ENCODE results near the gene TACC3. TPM values are rescaled to one million over a fixed set of nuclear protein-coding genes. Genes with fewer than 3 reads are reported as not detected.
A peak's percentile ranks its signal among the peaks of the same experiment; 100 is the strongest.

TACC3 gene
- total RNA-seq, 1 experiment from 2014 or later, result 32.0 TPM

DNA sequence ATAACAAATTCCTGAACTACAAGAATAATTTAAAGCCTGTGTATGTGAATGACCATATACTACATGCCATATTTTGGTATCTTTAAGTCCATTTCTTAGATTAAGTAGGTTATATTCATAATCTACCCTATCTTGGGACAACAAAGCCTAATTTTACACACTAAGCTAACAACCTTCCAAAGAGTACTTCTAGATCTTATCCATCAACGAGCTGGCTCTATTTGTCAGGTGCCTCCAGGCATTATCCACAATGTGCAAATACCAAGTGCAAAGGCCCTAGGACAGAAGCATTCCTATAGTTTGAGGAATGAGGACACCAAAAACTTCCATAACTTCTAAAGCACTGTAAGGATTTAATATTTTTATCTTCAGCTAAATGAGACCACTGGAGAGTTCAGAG is 12.7 kb upstream of the TACC3 start:
- H3K79me2 ChIP-seq (ENCODE audit: low read length), result peaks cover 88% of the 10 kb centered on the region
- H3K4me3 ChIP-seq (ENCODE audit: low read length), result peak overlapping the region; percentile 37; the same call in 1 of the 2 replicates
- intact Hi-C loops (cut with micrococcal nuclease), result no loop called here
- no peaks in the 10 kb centered on the region for H3K9me3 ChIP-seq (ENCODE audit: low read length)
- no peak overlapping the region for H2AFZ ChIP-seq (ENCODE audit: low read length)
- H3K9ac ChIP-seq (ENCODE audit: low read length), result no peak overlapping the region
- no TSS peak for BruUV-seq (replicated peaks)
- H3K4me1 ChIP-seq (ENCODE audit: insufficient read depth, low read length), result peaks cover 15% of the 10 kb centered on the region
- POLR2A ChIA-PET (ENCODE audit: unreplicated experiment), result no interaction called here
- H3K27ac ChIP-seq (ENCODE audit: low read length), result no peak overlapping the region
- TF ChIP-seq EZH2 (IDR thresholded peaks at IDR 0.05; ENCODE audit: low read length, unreplicated experiment), result no peak
- ATAC-seq, result no peak
- H3K36me3 ChIP-seq (ENCODE audit: low read depth, low read length), result peaks cover 14% of the 10 kb centered on the region; the same call in 1 of the 2 replicates
- H4K20me1 ChIP-seq (ENCODE audit: low read length), result peaks cover 40% of the 10 kb centered on the region; the same call in 1 of the 2 replicates
- H3K4me2 ChIP-seq (ENCODE audit: low read length), result peak overlapping the region; percentile 39; the same call in 1 of the 2 replicates
- H3K27me3 ChIP-seq (ENCODE audit: low read length), result no peaks in the 10 kb centered on the region
- H3K9me2 ChIP-seq (replicated peaks; ENCODE audit: low read length), result no peaks in the 10 kb centered on the region
- H3F3A ChIP-seq (ENCODE audit: low read length, unreplicated experiment), result no peaks in the 10 kb centered on the region
- no peak for DNase-seq
- CTCF ChIA-PET, result interaction anchor here (0.7 kb wide), 1 partner anchor 13 kb away, joined by 4 read pairs; no protein-coding TSS in a partner anchor

- no peaks in the 10 kb centered on the region for H3K27me3 ChIP-seq (ENCODE audit: low read length)
- BruUV-seq (replicated peaks), result no TSS peak
- H3K4me3 ChIP-seq (ENCODE audit: low read length), result peak overlapping the region; percentile 96
- H3K9ac ChIP-seq (ENCODE audit: low read length), result peak overlapping the region; percentile 99
- peaks cover 13% of the 10 kb centered on the region; the same call in 1 of the 2 replicates for H3K36me3 ChIP-seq (ENCODE audit: low read depth, low read length)
- peak overlapping the region; percentile 86 for H3K4me2 ChIP-seq (ENCODE audit: low read length)
- peaks cover 28% of the 10 kb centered on the region for H3K4me1 ChIP-seq (ENCODE audit: insufficient read depth, low read length)
- H3K9me3 ChIP-seq (ENCODE audit: low read length), result no peaks in the 10 kb centered on the region
- TF ChIP-seq EZH2 (IDR thresholded peaks at IDR 0.05; ENCODE audit: low read length, unreplicated experiment), result no peak
- no peak for TF ChIP-seq EZH2phosphoT487 (IDR thresholded peaks at IDR 0.05; ENCODE audit: borderline replicate concordance, low read length)
- TF ChIP-seq, protein P1, sequence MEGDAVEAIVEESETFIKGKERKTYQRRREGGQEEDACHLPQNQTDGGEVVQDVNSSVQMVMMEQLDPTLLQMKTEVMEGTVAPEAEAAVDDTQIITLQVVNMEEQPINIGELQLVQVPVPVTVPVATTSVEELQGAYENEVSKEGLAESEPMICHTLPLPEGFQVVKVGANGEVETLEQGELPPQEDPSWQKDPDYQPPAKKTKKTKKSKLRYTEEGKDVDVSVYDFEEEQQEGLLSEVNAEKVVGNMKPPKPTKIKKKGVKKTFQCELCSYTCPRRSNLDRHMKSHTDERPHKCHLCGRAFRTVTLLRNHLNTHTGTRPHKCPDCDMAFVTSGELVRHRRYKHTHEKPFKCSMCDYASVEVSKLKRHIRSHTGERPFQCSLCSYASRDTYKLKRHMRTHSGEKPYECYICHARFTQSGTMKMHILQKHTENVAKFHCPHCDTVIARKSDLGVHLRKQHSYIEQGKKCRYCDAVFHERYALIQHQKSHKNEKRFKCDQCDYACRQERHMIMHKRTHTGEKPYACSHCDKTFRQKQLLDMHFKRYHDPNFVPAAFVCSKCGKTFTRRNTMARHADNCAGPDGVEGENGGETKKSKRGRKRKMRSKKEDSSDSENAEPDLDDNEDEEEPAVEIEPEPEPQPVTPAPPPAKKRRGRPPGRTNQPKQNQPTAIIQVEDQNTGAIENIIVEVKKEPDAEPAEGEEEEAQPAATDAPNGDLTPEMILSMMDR (conservative IDR thresholded peaks at IDR 0.05; ENCODE audit: low read depth, low read length), result no peak
- H3F3A ChIP-seq (ENCODE audit: low read length, unreplicated experiment), result no peaks in the 10 kb centered on the region
- H2AFZ ChIP-seq (ENCODE audit: low read length), result no peak overlapping the region
- intact Hi-C loops (cut with micrococcal nuclease), result no loop called here
- no peaks in the 10 kb centered on the region for H3K9me2 ChIP-seq (replicated peaks; ENCODE audit: low read length)
- no peak overlapping the region for H3K27ac ChIP-seq (ENCODE audit: low read length)
- ChIA-PET CTCF (interaction anchor here (1.7 kb wide), 1 partner anchor 18 kb away, joined by 9 read pairs; no protein-coding TSS in a partner anchor), POLR2A (ENCODE audit: unreplicated experiment) (no interaction called here)
- peaks cover 88% of the 10 kb centered on the region for H3K79me2 ChIP-seq (ENCODE audit: low read length)
- DNase-seq, result no peak
- ATAC-seq, result no peak
- H4K20me1 ChIP-seq (ENCODE audit: low read length), result peaks cover 30% of the 10 kb centered on the region; the same call in 1 of the 2 replicates
Measured at GRCh38 chr4:1711055-1711570, 10.2 kb upstream of the TACC3 start.

- no peaks in the 10 kb centered on the region for H3K9me3 ChIP-seq (ENCODE audit: low read length)
- ATAC-seq (peak; percentile 8), DNase-seq (peak; percentile 5)
- peaks cover 88% of the 10 kb centered on the region for H3K79me2 ChIP-seq (ENCODE audit: low read length)
- intact Hi-C loops (cut with micrococcal nuclease), result no loop called here
- peaks cover 7% of the 10 kb centered on the region; the same call in 1 of the 2 replicates for H3K36me3 ChIP-seq (ENCODE audit: low read depth, low read length)
- peak overlapping the region; percentile 99 for H3K9ac ChIP-seq (ENCODE audit: low read length)
- no peaks in the 10 kb centered on the region for H3K9me2 ChIP-seq (replicated peaks; ENCODE audit: low read length)
- H3K4me2 ChIP-seq (ENCODE audit: low read length), result peak overlapping the region; percentile 86
- POLR2A ChIA-PET (ENCODE audit: unreplicated experiment), result no interaction called here
- no peaks in the 10 kb centered on the region for H3F3A ChIP-seq (ENCODE audit: low read length, unreplicated experiment)
- H2AFZ ChIP-seq (ENCODE audit: low read length), result peak overlapping the region; percentile 18; the same call in 1 of the 2 replicates
- H3K27me3 ChIP-seq (ENCODE audit: low read length), result no peaks in the 10 kb centered on the region
- H4K20me1 ChIP-seq (ENCODE audit: low read length), result peaks cover 27% of the 10 kb centered on the region; the same call in 1 of the 2 replicates
- H3K4me3 ChIP-seq (ENCODE audit: low read length), result peak overlapping the region; percentile 96
- H3K4me1 ChIP-seq (ENCODE audit: insufficient read depth, low read length), result peaks cover 28% of the 10 kb centered on the region
- BruUV-seq (replicated peaks), result no TSS peak
- CTCF ChIA-PET, result interaction anchor here (1.7 kb wide), 1 partner anchor 18 kb away, joined by 9 read pairs; no protein-coding TSS in a partner anchor
- TF ChIP-seq, protein P1 (conservative IDR thresholded peaks at IDR 0.05; ENCODE audit: low read depth, low read length), result no peak
- TF ChIP-seq EZH2 (IDR thresholded peaks at IDR 0.05; ENCODE audit: low read length, unreplicated experiment) (no peak), EZH2phosphoT487 (IDR thresholded peaks at IDR 0.05; ENCODE audit: borderline replicate concordance, low read length) (no peak)
- no peak overlapping the region for H3K27ac ChIP-seq (ENCODE audit: low read length)
Measured at GRCh38 chr4:1711571-1712215, 9.6 kb upstream of the TACC3 start.

Measured in PC-3 (cell line).